SK-N-SH treated with all-trans-retinoic acid at 6 μM for 48 hours (cell line): ENCODE results near the gene TGM5.

Experiments used
- ATAC-seq: fragments of 200-7000 bp; cut with Tn5 transposase; 3 replicates; pipeline ENCODE4 v1.9.1; 2020; ENCODE audit warnings: mild to moderate bottlenecking, moderate library complexity
- ARNTL ChIP-seq: fragments of 450-650 bp; formaldehyde crosslinking; IDR thresholded peaks from 2 replicates; pipeline ENCODE4 v1.5.0; 2020; ENCODE audit warnings: low read depth, mild to moderate bottlenecking, moderate library complexity, borderline replicate concordance
- BACH2 ChIP-seq: fragments of 250-450 bp; sonication (Bioruptor Pico); IDR thresholded peaks from 2 replicates; pipeline ENCODE4 v1.9.0; 2021; ENCODE audit warnings: mild to moderate bottlenecking, borderline replicate concordance
- CSDC2 ChIP-seq: fragments of 250-450 bp; sonication (Bioruptor Pico); IDR thresholded peaks from 2 replicates; pipeline ENCODE4 v1.5.0; 2020; ENCODE audit warnings: mild to moderate bottlenecking, moderate library complexity
- ESRRG ChIP-seq: fragments of 250-450 bp; sonication (Bioruptor Pico); IDR thresholded peaks from 2 replicates; pipeline ENCODE4 v1.6.1; 2021; ENCODE audit warnings: mild to moderate bottlenecking
- GLIS3 ChIP-seq: fragments of 250-450 bp; sonication (Bioruptor Pico); IDR thresholded peaks from 2 replicates; pipeline ENCODE4 v1.5.0; 2020; ENCODE audit warnings: mild to moderate bottlenecking, moderate library complexity
- ISL1 ChIP-seq: fragments of 250-450 bp; sonication (Bioruptor Pico); IDR thresholded peaks from 2 replicates; pipeline ENCODE4 v2.1.2; 2022; ENCODE audit warnings: mild to moderate bottlenecking, moderate library complexity
- OSR1 ChIP-seq: fragments of 250-450 bp; sonication (Bioruptor Pico); IDR thresholded peaks from 2 replicates; pipeline ENCODE4 v1.8.0; 2022; ENCODE audit warnings: moderate library complexity, mild to moderate bottlenecking, inconsistent platforms
- RARB ChIP-seq: fragments of 250-450 bp; sonication (Bioruptor Pico); IDR thresholded peaks from 2 replicates; pipeline ENCODE4 v1.8.0; 2021; ENCODE audit warnings: mild to moderate bottlenecking, moderate library complexity
- SNAI2 ChIP-seq: fragments of 250-450 bp; sonication (Bioruptor Pico); IDR thresholded peaks from 2 replicates; pipeline ENCODE4 v1.5.0; 2020; ENCODE audit warnings: mild to moderate bottlenecking, moderate library complexity
- TOX ChIP-seq: fragments of 250-450 bp; sonication (Bioruptor Pico); IDR thresholded peaks from 2 replicates; pipeline ENCODE4 v1.8.0; 2021; ENCODE audit warnings: mild to moderate bottlenecking, moderate library complexity, borderline replicate concordance
- ZFP3 ChIP-seq: fragments of 250-450 bp; sonication (Bioruptor Pico); IDR thresholded peaks from 2 replicates; pipeline ENCODE4 v1.5.0; 2020; ENCODE audit warnings: mild to moderate bottlenecking, moderate library complexity
- ZFP30 ChIP-seq: fragments of 450-650 bp; formaldehyde crosslinking; IDR thresholded peaks from 2 replicates; pipeline ENCODE4 v1.5.0; 2022; ENCODE audit warnings: mild to moderate bottlenecking, moderate library complexity
- ZNF565 ChIP-seq: fragments of 450-650 bp; formaldehyde crosslinking; conservative IDR thresholded peaks from 2 replicates; pipeline ENCODE4 v1.5.0; 2020; ENCODE audit warnings: low read depth, mild to moderate bottlenecking, moderate library complexity
- ZNF8 ChIP-seq: fragments of 450-650 bp; formaldehyde crosslinking; IDR thresholded peaks from 2 replicates; pipeline ENCODE4 v1.5.0; 2020; ENCODE audit warnings: mild to moderate bottlenecking, moderate library complexity
- TF ChIP-seq, protein P1 (sequence below): fragments of 250-450 bp; sonication (Bioruptor Pico); IDR thresholded peaks from 2 replicates; pipeline ENCODE4 v1.8.0; 2021; ENCODE audit warnings: low read depth, mild to moderate bottlenecking, moderate library complexity, borderline replicate concordance
- TF ChIP-seq, protein P2 (sequence below): fragments of 250-450 bp; sonication (Bioruptor Pico); IDR thresholded peaks from 2 replicates; pipeline ENCODE4 v1.5.0; 2020; ENCODE audit warnings: mild to moderate bottlenecking, moderate library complexity
- TF ChIP-seq, protein P3 (sequence below): fragments of 250-450 bp; sonication (Bioruptor Pico); IDR thresholded peaks from 2 replicates; pipeline ENCODE4 v1.5.1; 2020; ENCODE audit warnings: low read depth, mild to moderate bottlenecking, moderate library complexity
- TF ChIP-seq, protein P4 (sequence below): fragments of 250-450 bp; sonication (Bioruptor Pico); IDR thresholded peaks from 2 replicates; pipeline ENCODE4 v1.5.1; 2021; ENCODE audit warnings: mild to moderate bottlenecking, moderate library complexity

The TGM5 gene

DNA sequence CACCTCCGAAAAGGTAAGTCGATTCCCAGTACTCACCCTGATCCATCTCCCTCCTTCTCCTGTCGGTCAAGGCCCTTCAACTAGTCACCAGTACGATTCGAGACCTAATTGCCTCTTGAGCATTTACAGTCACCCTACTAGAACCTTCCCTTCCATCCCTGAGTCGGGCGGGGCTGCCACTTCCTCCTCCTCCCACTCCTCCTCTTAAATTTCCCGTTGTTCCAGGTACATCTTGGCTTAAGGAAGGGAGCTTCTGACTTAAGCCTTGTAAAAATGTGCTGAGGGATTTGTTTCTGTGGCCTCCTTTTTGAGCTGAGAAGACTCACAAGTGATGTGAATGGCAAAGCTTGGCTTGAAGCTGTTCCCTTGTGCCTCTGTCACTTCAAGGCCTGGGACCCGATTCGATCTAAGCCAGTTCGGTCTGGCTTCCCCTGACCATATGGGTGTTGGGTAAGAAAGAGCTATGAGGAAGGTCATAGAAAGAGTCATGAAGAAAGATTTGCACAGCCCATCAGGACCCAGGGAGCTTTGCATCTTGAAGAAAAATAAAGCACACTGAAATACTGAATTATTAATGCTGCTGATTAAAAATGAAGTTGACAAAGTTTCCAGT, 35.6 kb upstream of the TGM5 start, which contains the start of gene TGM7 (continued):
- TF ChIP-seq TOX (CRISPR knock-in tag) (no peak), ARNTL (CRISPR knock-in tag) (no peak)

DNA sequence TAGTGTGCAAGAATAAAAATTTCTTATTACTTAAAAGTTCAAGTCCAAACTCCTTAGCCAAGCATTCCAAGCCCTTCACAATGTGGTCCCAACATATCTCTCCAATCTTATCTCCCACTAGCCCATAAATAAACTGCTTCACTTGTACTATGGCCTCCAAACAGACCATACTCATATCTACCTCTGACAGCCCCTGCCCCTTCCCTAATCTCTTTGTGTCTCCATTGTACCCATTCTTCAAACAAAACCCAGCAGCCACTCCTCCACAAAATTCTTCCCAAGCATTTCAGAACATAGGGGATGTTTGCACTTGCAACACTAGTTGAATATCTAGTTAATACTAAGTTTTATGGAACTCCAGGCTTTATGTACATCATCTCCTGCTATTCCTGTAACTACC, 33.2 kb upstream of the TGM5 start:
- TF ChIP-seq ZNF565 (no peak), GLIS3 (no peak), TOX (CRISPR knock-in tag) (no peak), BACH2 (CRISPR knock-in tag) (no peak), ARNTL (CRISPR knock-in tag) (no peak), ISL1 (CRISPR knock-in tag) (no peak), ZNF8 (no peak), OSR1 (CRISPR knock-in tag) (no peak)
- TF ChIP-seq, protein P1, sequence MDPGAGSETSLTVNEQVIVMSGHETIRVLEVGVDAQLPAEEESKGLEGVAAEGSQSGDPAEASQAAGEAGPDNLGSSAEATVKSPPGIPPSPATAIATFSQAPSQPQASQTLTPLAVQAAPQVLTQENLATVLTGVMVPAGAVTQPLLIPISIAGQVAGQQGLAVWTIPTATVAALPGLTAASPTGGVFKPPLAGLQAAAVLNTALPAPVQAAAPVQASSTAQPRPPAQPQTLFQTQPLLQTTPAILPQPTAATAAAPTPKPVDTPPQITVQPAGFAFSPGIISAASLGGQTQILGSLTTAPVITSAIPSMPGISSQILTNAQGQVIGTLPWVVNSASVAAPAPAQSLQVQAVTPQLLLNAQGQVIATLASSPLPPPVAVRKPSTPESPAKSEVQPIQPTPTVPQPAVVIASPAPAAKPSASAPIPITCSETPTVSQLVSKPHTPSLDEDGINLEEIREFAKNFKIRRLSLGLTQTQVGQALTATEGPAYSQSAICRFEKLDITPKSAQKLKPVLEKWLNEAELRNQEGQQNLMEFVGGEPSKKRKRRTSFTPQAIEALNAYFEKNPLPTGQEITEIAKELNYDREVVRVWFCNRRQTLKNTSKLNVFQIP (CRISPR knock-in tag), result no peak
- TF ChIP-seq, protein P2, sequence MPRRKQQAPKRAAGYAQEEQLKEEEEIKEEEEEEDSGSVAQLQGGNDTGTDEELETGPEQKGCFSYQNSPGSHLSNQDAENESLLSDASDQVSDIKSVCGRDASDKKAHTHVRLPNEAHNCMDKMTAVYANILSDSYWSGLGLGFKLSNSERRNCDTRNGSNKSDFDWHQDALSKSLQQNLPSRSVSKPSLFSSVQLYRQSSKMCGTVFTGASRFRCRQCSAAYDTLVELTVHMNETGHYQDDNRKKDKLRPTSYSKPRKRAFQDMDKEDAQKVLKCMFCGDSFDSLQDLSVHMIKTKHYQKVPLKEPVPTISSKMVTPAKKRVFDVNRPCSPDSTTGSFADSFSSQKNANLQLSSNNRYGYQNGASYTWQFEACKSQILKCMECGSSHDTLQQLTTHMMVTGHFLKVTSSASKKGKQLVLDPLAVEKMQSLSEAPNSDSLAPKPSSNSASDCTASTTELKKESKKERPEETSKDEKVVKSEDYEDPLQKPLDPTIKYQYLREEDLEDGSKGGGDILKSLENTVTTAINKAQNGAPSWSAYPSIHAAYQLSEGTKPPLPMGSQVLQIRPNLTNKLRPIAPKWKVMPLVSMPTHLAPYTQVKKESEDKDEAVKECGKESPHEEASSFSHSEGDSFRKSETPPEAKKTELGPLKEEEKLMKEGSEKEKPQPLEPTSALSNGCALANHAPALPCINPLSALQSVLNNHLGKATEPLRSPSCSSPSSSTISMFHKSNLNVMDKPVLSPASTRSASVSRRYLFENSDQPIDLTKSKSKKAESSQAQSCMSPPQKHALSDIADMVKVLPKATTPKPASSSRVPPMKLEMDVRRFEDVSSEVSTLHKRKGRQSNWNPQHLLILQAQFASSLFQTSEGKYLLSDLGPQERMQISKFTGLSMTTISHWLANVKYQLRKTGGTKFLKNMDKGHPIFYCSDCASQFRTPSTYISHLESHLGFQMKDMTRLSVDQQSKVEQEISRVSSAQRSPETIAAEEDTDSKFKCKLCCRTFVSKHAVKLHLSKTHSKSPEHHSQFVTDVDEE (CRISPR knock-in tag), result no peak
- TF ChIP-seq, all 23 proteins: peak for 0
- ATAC-seq, result no peak

DNA sequence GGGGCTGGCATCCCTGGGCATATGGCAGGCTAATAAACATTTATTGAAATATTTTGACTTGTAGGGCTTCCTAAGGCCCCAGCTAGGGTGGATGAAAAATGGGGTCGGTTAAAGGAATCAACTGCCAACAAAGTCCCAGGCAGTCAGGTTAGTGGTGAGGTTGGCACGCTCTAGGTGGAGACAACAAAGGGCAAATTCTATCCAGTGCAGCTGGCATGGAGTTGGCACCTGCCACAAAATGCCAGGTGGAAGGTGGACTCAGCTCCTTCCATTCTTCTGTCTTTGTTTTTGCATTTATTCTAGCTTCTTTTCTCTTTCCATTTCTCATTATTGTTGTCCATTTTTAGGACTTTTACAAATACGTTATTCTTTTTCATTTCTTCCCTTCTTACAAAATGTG, 32.7 kb upstream of the TGM5 start:
- no peak for ATAC-seq
- no peak for TF ChIP-seq ZNF565
- TF ChIP-seq OSR1 (CRISPR knock-in tag), result no peak
- no peak for TF ChIP-seq ZFP3 (CRISPR knock-in tag)
- no peak for TF ChIP-seq ZFP30 (CRISPR knock-in tag)
- TF ChIP-seq, protein P1 (CRISPR knock-in tag), result no peak
- no peak for TF ChIP-seq BACH2 (CRISPR knock-in tag)
- TF ChIP-seq TOX (CRISPR knock-in tag), result no peak
- no peak for TF ChIP-seq ESRRG (CRISPR knock-in tag)
- TF ChIP-seq, protein P3, sequence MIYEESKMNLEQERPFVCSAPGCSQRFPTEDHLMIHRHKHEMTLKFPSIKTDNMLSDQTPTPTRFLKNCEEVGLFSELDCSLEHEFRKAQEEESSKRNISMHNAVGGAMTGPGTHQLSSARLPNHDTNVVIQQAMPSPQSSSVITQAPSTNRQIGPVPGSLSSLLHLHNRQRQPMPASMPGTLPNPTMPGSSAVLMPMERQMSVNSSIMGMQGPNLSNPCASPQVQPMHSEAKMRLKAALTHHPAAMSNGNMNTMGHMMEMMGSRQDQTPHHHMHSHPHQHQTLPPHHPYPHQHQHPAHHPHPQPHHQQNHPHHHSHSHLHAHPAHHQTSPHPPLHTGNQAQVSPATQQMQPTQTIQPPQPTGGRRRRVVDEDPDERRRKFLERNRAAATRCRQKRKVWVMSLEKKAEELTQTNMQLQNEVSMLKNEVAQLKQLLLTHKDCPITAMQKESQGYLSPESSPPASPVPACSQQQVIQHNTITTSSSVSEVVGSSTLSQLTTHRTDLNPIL, result no peak

DNA sequence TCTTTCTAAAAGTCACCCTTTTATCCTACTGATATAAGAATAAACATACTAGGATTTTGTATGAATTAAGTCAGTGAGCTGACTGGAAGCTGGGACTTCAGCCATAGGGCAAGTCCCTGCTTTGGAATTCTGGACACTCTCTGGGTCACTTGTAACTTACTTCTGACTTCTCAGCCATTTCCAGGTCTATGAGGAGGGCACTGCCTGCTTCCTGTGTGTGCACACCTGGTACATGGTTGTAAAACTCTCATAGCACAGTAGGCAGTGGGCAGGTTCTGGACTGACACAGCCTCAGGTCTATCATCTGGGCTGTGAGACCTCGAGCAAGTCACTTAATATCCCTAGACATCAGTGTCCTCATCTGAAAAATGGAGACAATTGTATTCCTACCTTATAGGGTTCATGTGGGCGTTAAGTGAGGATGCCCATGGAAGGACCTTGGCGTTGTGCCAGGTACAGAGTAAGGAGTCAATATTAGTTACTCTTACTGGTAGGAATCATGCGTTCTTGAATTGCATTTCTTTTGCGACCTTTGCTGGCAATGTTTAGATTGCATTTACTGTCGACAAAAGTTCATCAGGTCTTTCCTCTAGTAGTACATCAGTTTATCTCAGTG, 27.5 kb upstream of the TGM5 start:
- ATAC-seq, result no peak
- TF ChIP-seq, protein P4, sequence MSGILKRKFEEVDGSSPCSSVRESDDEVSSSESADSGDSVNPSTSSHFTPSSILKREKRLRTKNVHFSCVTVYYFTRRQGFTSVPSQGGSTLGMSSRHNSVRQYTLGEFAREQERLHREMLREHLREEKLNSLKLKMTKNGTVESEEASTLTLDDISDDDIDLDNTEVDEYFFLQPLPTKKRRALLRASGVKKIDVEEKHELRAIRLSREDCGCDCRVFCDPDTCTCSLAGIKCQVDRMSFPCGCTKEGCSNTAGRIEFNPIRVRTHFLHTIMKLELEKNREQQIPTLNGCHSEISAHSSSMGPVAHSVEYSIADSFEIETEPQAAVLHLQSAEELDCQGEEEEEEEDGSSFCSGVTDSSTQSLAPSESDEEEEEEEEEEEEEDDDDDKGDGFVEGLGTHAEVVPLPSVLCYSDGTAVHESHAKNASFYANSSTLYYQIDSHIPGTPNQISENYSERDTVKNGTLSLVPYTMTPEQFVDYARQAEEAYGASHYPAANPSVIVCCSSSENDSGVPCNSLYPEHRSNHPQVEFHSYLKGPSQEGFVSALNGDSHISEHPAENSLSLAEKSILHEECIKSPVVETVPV (CRISPR knock-in tag), result no peak
- TF ChIP-seq ESRRG (CRISPR knock-in tag), result no peak
- no peak for TF ChIP-seq RARB (CRISPR knock-in tag)
- TF ChIP-seq GLIS3, result no peak
- TF ChIP-seq ZFP30 (CRISPR knock-in tag), result no peak
- TF ChIP-seq CSDC2 (CRISPR knock-in tag), result no peak
- TF ChIP-seq ARNTL (CRISPR knock-in tag), result no peak
- no peak for TF ChIP-seq SNAI2 (CRISPR knock-in tag)
- TF ChIP-seq BACH2 (CRISPR knock-in tag), result no peak
- no peak for TF ChIP-seq ISL1 (CRISPR knock-in tag)
- no peak for TF ChIP-seq ZFP3 (CRISPR knock-in tag)
- TF ChIP-seq, all 23 proteins: peak for 0
